GM19395 (cell line): ENCODE data around the gene TFB1M.
"Not testable (repeated sequence)": the region's sequence is repeated elsewhere in the genome, so short reads cannot be mapped to it uniquely, and the experiment has no call there.

Experiments used
- ATAC-seq: cut with Tn5 transposase; IDR thresholded peaks from one replicate; pipeline ENCODE4 v1.9.1; 2021; ENCODE audit warnings: mild to moderate bottlenecking, moderate library complexity; ENCODE audit not compliant: unreplicated experiment

The TFB1M gene

DNA sequence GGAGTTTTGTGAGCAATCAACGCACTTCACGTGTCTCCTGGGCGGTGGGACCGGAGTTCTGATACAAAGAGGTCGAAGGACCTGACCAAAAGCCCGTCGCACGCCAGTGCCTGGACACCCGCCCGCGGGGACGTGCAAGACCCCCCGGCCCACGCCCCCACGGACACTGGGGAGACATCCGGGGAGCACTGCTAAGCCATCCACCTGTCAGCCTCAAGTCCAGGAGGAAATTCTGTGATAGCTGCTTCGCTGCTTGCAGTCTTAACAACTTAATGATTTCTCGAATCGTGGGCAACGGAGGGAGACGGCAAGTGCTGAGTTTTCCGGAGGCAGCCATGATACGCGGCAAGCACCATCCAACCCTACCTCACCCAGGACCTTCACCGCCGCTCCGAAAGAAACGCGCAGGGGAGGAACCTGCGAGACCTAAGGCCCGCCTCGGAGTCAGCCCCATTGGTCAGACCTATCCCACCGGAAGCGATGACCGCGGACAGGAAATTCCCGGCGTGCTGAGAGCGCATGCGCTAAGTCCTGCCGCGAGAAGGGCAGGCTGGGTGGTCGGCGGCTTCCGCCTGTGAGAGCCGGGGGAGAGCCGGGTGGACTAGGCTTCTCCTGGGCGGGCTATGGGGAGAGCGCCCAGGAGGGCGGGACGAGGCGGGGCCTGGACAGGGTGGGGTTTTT is at the start of gene TFB1M:
TFB1M (minus strand) TSS at position 393 of the 681 bp plus-strand sequence; CDS start at position 337, 56 bp downstream.
- peak; percentile 95 for ATAC-seq

DNA sequence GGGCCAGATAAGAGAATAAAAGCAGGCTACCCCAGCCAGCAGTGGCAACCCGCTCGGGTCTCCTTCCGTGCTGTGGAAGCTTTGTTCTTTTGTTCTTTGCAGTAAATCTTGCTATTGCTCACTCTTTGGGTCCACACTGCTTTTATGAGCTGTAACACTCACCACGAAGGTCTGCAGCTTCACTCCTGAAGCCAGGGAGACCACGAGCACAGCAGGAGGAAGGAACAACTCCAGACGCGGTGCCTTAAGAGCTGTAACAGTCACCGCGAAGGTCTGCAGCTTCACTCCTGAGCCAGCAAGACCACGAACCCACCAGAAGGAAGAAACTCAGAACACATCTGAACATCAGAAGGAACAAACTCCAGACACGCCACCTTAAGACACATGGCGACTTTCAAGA is 49.7 kb upstream of the TFB1M start:
- ATAC-seq = not testable (repeated sequence)

DNA sequence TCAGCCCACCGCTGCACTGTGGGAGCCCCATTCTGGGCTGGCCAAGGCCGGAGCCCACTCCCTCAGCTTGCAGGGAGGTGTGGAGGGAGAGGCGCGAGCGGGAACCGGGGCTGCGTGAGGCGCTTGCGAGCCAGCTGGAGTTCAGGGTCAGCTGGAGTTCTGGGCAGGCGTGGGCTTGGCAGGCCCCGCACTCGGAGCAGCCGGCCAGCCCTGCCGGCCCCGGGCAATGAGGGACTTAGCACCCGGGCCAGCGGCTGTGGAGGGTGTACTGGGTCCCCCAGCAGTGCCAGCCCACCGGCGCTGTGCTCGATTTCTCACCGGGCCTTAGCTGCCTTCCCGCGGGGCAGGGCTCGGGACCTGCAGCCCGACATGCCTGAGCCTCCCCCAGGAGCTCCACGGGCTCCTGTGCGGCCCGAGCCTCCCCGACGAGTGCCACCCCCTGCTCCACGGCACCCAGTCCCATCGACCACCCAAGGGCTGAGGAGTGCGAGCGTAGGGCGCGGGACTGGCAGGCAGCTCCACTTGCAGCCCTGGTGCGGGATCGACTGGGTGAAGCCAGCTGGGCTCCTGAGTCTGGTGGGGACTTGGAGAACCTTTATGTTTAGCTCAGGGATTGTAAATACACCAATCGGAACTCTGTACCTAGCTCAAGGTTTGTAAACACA is 48.8 kb upstream of the TFB1M start:
- ATAC-seq = not testable (repeated sequence)

DNA sequence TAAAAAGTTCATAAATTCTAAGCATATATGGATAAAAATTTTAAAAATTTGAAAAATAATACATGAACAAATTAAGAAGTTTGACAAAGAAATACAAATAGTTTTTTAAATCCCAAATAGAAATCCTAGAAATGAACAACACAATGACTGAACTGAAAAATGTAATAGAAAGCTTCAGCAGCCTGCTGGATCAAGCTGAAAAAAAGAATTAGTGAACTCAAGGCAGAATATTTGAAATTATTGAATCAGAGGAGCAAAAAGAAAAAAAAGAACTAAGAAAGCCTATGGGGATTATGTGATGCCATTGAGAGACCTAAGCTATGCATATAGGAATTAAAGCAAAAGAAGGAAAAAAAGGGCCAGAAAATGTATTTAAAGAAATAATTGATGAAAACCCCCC is 39.9 kb upstream of the TFB1M start:
- no peak for ATAC-seq

DNA sequence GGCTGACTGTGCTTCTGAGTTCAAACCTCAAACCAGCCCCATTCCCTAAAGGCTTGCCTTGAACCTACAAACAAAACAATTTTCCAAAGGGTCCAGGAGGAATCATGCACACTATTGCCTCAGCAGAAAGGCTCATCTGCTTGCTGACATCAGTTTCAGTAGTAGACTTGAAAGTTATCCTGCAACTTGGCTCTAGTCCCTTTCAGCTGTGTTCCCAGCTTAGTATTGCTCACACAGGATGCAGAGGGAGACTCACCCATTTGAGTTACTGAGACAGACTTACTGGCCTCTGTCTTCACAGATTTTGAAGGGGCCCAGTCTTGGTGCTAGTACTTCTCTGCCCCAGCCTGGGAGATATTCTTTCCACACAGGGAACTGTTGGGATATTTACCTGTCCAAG is 38.5 kb upstream of the TFB1M start:
- ATAC-seq = no peak

DNA sequence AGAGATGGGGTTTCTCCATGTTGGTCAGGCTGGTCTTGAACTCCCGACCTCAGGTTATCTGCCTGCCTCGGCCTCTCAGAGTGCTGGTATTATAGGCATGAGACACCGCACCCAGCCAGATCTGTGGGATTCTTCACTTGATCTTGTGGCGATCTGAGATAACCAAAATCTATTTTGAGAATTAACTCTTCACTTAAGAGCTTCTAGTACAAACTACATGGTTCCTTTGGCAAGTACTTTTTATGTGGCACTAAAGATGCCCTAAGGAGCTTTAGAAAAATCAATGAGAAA is 37.8 kb upstream of the TFB1M start:
- ATAC-seq = no peak

DNA sequence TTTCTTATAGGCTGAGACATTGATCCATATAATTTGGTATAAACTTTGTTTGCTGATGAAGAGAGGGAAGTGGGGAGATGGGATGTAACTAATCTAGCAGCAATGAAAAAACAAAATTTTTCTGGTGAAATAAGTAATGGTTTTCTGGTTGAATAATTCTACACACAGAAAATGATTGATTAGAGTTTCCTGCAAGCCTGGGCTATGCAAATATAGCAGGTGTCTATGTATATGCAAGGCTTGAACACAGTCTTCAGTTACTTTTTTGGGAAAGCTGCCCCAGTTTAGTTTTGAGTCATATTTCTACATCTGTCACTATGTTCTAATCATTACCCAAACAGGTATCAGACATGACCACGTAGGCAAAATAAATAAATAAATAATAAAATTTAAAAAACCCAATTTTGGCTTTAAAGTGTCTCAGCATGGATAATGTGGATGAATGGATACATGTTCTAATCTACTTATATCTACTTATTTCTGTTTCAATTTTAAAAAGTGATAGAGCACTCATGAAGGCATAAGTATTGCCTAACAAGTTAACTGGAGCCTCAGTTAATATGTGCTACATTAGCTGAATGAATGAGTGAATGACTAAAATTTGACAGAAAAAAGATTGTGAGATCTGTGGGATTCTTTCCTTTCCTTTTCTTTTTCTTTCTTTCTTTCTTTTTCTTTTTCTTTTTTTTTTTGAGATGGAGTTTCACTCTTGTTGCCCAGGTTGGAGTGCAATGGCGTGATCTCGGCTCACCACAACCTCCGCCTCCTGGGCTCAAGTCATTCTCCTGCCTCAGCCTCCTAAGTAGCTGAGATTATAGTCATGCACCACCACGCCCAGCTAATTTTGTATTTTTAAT is 37.2 kb upstream of the TFB1M start:
- ATAC-seq = peak; percentile 94

DNA sequence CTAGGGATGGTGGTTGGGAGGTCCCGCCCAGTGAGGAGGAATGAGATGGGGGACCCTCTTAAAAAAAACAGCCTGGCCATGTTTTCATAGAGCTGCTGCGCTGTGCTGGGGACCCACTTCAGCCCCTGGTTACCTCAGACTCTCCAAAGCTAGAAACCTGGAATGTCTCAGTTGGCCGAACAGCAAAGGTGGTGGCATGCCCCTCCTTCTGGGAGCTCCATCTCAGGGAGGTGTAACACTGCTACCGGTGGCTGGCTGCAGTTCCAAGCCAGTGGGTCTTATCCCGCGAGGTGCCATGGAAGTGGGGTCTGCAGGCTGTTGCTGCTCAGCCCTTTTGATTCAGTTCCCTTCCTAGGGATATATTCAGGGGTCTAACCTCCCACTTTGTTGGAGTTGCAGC is 35.7 kb upstream of the TFB1M start:
- ATAC-seq = no peak

DNA sequence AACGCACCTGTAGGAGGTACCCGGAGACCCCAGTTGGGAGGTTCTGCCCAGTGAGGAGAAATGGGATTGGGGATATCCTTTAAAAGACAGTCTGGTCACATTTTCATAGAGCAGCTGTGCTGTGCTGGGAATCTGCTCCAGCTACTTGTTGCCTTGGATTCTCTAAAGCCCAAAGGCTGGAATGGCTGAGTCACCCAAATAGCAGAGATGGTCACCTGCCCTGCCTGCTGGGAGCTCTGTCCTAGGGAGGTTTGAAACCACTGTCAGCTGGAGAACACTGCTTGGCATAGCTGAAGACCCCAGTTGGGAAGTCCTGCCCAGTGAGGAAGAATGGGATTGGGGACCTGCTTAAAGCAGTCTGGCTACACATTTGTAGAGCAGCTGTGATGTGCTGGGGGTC is 34.8 kb upstream of the TFB1M start:
- no peak for ATAC-seq

DNA sequence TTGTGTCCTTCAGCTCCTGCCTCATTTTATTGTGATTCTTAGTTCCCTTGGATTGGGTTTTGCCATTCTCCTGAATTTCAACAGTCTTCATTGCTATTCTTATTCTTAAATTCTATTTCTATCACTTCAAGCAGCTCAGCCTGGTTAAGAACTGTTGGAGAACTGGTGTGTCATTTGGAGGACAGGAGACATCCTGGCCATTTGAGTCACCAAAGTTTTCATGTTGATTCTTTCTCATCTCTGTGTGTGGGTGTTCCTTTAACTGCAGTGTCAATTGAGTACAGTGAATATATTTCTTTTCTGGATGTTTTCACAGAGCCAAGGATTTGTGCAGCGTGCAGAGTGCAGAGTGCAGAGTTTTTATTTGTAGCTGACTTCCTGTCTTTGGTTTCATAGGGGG is 33.5 kb upstream of the TFB1M start:
- ATAC-seq = no peak

DNA sequence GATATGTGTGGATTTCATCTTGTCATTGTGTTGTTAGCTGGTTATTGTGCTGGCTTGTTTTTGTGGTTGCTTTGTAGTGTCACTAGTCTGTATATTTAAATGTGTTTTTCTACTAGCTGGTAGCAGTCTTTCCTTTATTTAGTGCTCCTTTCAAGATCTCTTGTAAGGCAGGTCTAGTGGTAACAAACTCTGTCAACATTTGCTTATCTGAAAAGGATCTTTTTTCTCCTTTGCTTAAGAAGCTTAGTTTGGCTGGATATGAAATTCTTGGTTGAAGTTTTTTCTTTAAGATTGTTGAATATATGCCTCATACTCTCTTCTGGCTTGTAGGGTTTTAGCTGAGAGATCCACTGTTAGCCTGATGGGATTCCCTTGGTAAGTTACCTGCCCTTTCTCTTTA is 32.7 kb upstream of the TFB1M start:
- ATAC-seq = no peak

DNA sequence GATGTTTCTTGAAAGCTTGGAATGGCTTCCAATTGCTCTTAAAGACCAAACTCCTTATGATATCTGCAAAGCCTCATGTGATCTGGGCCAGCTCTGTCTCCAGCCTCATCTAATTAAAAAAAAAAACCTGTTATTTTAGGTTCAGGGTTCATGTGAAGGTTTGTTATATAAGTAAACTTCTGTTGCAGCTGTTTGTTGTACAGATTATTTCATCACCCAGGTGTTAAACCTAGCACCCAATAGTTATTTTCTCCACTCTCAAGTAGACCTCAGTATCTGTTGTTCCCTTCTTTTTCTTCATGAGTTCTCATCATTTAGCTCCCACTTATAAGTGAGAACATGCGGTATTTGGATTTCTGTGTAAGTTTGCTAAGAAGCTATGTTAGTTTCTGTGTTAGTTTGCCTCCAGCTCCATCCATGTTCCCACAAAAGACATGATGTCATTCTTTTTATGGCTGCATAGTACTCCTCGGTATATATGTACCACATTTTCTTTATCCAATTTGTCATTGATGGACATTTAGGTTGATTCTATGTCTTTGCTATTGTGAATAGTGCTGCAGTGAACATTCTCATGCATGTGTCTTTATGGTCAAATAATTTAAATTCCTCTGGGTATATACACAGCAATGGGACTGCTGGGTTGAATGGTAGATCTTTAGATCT is 30.2 kb upstream of the TFB1M start:
- no peak for ATAC-seq

DNA sequence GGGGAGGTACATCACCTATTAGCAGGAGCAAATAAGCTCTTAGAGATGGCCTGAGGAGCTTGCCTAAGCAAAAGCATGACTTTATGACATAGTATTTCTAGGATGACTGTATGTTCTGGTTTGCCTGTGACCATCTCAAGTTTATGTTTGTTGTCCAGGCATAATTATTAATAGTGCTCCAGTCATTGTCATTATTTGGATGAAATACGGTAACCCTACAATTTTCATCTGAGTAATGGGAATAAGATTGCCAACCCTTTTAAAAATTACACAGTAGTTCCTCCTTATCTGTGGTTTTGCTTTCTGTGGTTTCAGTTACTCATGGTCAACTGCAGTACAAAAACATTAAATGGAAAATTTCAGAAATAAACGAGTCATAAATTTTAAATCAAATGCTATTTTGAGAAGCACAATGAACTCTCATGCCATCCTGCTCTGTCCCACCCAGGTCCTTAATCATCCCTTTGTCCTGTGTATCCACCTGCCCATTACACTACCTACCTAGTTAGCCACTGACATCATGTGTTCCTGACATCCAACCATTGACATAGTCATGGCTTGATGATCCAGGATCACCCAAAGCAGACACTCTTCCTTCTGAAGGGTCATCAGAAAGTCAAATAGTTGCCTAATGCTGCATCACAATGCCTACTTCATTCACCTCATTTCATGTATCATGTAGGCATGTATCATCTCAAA is 27.0 kb upstream of the TFB1M start:
- peak; percentile 78 for ATAC-seq

DNA sequence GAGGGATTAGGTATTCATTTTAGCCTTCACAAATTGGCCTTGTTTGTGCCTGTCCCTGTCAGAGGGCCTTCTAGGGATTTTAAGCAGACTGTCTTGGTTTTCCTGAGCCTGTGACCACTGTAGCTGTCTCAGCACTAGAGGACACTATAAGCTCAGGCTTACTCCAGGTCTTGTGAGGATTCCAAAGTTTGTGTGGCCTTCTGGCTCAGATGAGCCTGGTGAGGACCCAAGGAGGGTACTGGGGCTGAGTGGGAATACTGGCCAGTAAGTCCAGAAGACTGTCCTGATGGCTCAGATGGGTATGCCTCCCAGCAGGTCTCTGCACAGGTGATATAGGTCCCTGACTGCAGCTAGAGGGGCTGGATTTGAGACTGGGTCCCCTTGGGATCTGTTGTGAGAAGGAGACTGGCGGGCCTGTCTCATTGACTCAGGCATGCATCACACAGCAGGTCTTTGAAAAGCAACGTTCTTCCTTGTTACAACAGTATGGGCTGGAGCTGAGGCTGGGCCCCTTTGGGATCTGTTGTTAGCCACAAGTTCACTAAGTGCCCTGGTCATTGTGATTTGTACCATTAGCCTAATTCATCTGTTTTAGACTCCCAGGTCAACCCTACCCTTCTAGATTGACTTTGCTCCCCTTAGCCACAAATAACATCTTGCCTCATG is 26.3 kb upstream of the TFB1M start:
- peak; percentile 24 for ATAC-seq

DNA sequence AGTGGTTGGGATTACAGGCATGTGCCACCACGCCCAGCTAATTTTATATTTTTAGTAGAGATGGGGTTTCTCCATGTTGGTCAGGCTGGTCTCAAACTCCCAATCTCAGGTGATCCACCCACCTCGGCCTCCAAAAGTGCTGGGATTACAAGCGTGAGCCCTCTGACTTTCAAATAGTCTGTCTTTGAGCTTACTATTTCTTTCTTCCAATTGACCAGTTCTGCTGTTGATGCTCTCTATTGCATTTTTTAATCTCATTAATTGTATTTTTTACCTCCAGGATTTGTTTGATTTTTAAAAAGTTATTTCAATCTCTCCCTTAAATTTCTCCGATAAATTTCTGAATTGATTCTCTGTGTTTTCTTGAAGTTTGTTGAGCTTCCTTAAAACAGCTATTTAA is 25.6 kb upstream of the TFB1M start:
- ATAC-seq = not testable (repeated sequence)

DNA sequence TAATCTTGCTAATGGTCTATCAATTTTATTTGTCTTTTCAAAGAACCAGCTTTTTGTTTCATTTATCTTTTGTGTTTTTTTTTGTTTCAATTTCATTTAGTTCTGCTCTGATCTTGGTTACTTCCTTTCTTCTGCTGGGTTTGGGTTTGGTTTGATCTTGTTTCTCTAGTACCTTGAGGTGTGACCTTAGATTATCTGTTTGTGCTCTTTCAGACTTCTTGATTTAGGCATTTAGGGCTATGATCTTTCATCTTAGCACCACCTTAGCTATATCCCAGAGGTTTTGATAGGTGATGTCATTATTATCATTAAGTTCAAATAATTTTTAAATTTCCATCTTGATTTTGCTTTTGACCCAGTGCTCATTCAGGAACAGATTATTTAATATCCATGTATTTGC is 24.0 kb upstream of the TFB1M start:
- not testable (repeated sequence) for ATAC-seq

DNA sequence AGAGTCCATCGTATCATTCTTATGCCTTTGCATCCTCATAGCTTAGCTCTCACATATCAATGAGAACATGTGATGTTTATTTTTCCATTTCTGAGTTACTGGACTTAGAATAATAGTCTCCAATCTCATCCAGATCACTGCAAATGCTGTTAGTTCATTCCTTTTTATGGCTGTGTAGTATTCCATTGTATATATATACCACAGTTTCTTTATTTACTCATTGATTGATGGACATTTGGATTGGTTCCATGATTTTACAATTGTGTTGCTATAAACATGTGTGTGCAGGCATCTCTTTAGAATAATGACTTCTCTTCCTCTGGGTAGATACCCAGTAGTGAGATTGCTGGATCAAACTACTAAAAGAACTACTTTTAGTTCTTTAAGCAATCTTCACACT is 21.0 kb upstream of the TFB1M start:
- ATAC-seq = no peak

DNA sequence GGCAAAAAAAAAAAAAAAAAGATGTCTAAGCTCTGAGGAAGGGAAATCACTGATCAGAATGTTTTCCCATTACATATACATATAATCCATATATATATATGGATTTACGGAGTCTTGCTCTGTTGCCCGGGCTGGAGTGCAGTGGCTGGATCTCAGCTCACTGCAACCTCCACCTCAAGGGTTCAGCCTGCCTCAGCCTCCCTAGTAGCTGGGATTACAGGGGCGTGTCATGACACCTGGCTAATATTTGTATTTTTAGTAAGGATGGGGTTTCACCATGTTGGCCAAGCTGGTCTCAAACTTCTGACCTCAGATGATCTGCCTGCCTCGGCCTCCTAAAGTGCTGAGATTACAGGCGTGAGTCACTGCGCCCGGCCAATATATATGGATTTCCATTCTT is 19.8 kb upstream of the TFB1M start:
- not testable (repeated sequence) for ATAC-seq

DNA sequence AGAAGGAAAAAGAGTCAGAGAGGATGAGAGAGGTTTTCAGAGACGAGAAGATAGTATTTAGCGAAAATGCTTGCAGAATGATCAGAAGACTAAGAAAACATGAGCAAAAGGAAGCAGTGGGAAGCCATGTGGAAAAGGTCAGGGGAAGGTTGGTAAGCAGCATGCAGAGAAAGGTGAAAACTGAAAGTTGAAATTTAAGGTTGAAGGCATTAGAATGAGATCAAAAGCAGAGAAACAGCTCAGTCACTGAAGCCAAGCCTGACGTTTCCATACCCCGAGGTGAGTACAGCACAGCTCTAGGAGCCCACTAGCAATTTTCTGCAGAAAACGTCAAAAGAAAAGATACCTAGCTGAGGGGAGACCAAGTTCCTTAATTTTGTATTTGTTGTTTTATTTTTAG is 19.1 kb upstream of the TFB1M start:
- peak; percentile 85 for ATAC-seq

DNA sequence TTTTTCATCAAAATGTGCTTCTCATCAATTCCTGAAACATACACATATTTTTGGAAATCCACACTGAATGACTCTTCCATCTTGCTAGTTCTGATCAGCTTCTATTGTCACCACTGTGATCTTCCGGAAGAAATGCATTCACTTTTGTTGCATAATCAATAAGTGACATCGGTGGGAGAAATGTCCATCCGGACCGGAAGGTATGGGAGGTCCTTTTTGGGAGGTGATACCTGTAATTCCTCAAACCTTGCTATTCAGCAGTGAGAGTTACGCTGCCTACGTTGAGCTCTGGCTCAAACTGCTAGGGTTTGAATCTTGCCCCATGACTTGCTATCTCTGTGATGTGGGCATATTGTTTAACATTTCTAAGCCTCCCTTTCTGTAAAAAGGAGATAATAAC is 16.6 kb upstream of the TFB1M start:
- no peak for ATAC-seq
